CD4-positive, alpha-beta T cell treated with Interleukin-15 for 1 hour (primary cell): ENCODE results near the gene KLHDC8A.
"Not testable (repeated sequence)": the region's sequence is repeated elsewhere in the genome, so short reads cannot be mapped to it uniquely, and the experiment has no call there.

Source experiments
- DNase-seq: peaks from one replicate; pipeline ENCODE4 v3.0.0-alpha.2; 2020

KLHDC8A gene

GRCh38 chr1:205317311-205317917 is 39.3 kb downstream of the KLHDC8A start:
- DNase-seq, result no peak

GRCh38 chr1:205316161-205316566 is 40.6 kb downstream of the KLHDC8A start:
- DNase-seq, result no peak

GRCh38 chr1:205315008-205315618 is 41.6 kb downstream of the KLHDC8A start:
- peak; percentile 27 for DNase-seq

- peak; percentile 73 for DNase-seq
Observed at GRCh38 chr1:205313563-205314308, 43.0 kb downstream of the KLHDC8A start.

GRCh38 chr1:205312866-205313562 is 43.7 kb downstream of the KLHDC8A start:
- no peak for DNase-seq

- peak; percentile 20 for DNase-seq
Observed at GRCh38 chr1:205310976-205311704, 45.6 kb downstream of the KLHDC8A start.

GRCh38 chr1:205309741-205310140 is 47.0 kb downstream of the KLHDC8A start:
- no peak for DNase-seq

GRCh38 chr1:205306929-205307566 is 49.7 kb downstream of the KLHDC8A start:
- DNase-seq, result no peak

- DNase-seq, result no peak
Observed at GRCh38 chr1:205304695-205305070, 52.0 kb downstream of the KLHDC8A start.

- no peak for DNase-seq
Observed at GRCh38 chr1:205304046-205304694, 52.6 kb downstream of the KLHDC8A start.

- DNase-seq, result no peak
Observed at GRCh38 chr1:205303247-205303888, 53.4 kb downstream of the KLHDC8A start.

GRCh38 chr1:205301842-205302588 is 54.7 kb downstream of the KLHDC8A start:
- no peak for DNase-seq

- peak; percentile 25 for DNase-seq
Observed at GRCh38 chr1:205301205-205301821, 55.4 kb downstream of the KLHDC8A start.

- no peak for DNase-seq
Observed at GRCh38 chr1:205300149-205300548, 56.6 kb downstream of the KLHDC8A start.

- DNase-seq, result no peak
Observed at GRCh38 chr1:205298191-205298994, 58.3 kb downstream of the KLHDC8A start.

GRCh38 chr1:205297546-205298177 is 59.1 kb downstream of the KLHDC8A start:
- not testable (repeated sequence) for DNase-seq

- DNase-seq, result no peak
Observed at GRCh38 chr1:205296154-205296553, 60.6 kb downstream of the KLHDC8A start.

- DNase-seq, result no peak
Observed at GRCh38 chr1:205294934-205295333, 61.8 kb downstream of the KLHDC8A start.
